Brain microvascular endothelial cell (primary cell): ENCODE results near the gene LRP1.

ENCODE experiments used
- DNase-seq: peaks from one replicate; pipeline ENCODE4 v3.0.0-alpha.2; 2020
- H3K27ac ChIP-seq: fragments of 250-450 bp; sonication (Bioruptor Pico); 2 replicates; pipeline ENCODE4 v1.5.1; 2020; ENCODE audit warnings: mild to moderate bottlenecking, moderate library complexity
- H3K27me3 ChIP-seq: fragments of 250-450 bp; sonication (Bioruptor Pico); replicated peaks from 2 replicates; pipeline ENCODE4 v1.5.1; 2020; ENCODE audit warnings: mild to moderate bottlenecking
- H3K36me3 ChIP-seq: fragments of 250-450 bp; sonication (Bioruptor Pico); replicated peaks from 2 replicates; pipeline ENCODE4 v1.5.1; 2020; ENCODE audit warnings: mild to moderate bottlenecking
- H3K4me3 ChIP-seq: 2 replicates; pipeline ENCODE4 v1.5.1; 2011; ENCODE audit warnings: low read depth, mild to moderate bottlenecking, control low read depth, low read length, moderate library complexity
- in situ Hi-C: cut with HindIII; loops from 2 replicates; pipeline ENCODE4 v1.10.0; 2017; ENCODE audit warnings: low sequenced_read_pairs, low pct_ligation_motif_present
- TF ChIP-seq, protein P1 (sequence below): IDR thresholded peaks from 2 replicates; pipeline ENCODE4 v1.5.1; 2011; ENCODE audit warnings: low read depth, mild to moderate bottlenecking, moderate library complexity, low read length, control low read depth, inconsistent platforms; ENCODE audit errors: missing control alignments

LRP1 gene

DNA sequence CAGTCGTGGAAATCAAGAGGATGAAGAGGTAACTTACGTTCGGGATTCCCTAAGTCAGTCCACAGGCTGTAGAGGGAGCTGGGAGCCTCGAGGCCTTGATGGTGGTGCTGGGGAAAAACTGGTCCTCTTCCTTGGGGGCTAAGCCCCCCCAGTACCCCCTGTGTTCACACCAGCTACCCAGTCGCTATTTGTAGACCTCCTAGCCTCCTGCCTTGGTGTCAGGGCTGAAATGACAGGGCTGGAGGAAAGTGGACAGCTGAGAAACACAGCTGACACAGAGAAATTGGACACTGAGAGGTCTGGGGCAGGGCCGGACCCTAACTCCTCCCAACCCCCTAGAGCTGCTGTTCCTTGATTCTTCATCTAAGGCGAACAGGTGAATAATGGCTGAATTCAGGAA is 122.7 kb downstream of the LRP1 start, which contains the start of gene STAC3:
TSS of gene STAC3 (minus strand) at position 232 of the 400 bp plus-strand sequence. CDS start 1,551 bp downstream, outside the sequence.
- no peak for DNase-seq
- Histone ChIP-seq H3K27ac (no peak within 1 kb of the TSS), H3K36me3 (no peaks in the 10 kb centered on the region), H3K4me3 (no peak within 1 kb of the TSS), H3K27me3 (no peaks in the 10 kb centered on the region)
- TF ChIP-seq, protein P1, sequence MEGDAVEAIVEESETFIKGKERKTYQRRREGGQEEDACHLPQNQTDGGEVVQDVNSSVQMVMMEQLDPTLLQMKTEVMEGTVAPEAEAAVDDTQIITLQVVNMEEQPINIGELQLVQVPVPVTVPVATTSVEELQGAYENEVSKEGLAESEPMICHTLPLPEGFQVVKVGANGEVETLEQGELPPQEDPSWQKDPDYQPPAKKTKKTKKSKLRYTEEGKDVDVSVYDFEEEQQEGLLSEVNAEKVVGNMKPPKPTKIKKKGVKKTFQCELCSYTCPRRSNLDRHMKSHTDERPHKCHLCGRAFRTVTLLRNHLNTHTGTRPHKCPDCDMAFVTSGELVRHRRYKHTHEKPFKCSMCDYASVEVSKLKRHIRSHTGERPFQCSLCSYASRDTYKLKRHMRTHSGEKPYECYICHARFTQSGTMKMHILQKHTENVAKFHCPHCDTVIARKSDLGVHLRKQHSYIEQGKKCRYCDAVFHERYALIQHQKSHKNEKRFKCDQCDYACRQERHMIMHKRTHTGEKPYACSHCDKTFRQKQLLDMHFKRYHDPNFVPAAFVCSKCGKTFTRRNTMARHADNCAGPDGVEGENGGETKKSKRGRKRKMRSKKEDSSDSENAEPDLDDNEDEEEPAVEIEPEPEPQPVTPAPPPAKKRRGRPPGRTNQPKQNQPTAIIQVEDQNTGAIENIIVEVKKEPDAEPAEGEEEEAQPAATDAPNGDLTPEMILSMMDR: no peak
- in situ Hi-C loops: no loop called here

DNA sequence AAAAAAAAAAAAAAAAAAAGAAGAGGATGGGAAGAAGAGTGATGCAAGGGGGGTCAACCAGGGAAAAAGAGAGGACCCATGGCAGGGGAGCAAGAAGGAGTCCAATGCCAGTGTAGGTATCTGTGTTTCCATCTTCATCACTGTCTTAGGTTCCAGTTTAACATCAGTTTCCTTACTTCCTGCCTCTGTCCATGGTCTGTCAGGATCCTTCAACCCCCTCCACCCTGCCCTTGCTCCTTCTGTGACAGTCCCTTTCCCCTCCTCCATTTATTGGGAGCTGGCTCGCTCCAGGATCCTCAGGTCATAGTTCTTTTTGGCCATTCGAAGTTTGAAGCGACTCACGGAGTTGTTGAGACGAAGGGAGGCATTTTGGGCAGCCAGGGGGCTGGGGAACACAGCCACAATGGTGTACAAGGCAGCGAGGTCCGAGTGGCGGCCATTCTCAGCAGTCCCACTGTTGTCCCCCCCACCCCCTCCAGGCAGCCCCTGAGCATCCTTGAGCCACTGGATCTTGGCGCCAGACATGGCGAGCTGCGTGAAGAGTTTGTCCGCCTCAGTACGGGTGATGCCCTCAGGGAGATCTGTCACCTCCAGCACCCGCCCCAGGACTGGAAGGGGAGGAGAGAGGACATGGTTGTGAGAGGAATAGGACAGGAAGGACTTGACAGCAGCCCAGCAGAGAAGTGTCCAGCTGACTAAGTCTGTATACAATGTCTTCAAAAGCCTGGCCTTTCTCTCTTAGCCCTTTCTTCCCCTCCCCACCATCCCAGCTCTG is 126.4 kb downstream of the LRP1 start:
- in situ Hi-C loops: no loop called here
- H3K36me3 ChIP-seq: peaks cover 7% of the 10 kb centered on the region
- H3K27me3 ChIP-seq: no peaks in the 10 kb centered on the region
- no peak for DNase-seq
- no peak overlapping the region for H3K4me3 ChIP-seq
- H3K27ac ChIP-seq: no peak overlapping the region
- TF ChIP-seq, protein P1: no peak

DNA sequence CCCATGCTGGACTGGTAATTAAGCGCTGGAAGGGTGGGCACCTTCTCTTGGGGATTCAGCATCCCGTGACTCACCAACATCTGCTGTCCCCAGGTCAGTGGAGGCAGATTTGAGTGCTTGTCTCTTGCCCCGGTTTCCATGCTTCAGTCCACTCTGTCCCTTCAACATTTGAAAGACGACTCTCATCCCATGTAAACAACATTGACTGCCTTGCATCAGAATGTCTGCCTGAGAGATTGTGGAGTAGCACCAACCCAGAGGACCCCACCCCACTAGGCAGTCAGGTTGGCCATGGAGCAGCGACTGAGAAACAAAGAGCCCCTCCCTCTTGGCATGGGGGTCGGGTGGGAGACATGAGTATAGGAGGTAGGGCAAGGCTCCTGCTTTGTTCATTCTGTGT is 127.6 kb downstream of the LRP1 start:
- H3K27ac ChIP-seq: no peak overlapping the region
- no peak for DNase-seq
- H3K36me3 ChIP-seq: peaks cover 7% of the 10 kb centered on the region
- in situ Hi-C loops: no loop called here
- TF ChIP-seq, protein P1: no peak
- H3K4me3 ChIP-seq: no peak overlapping the region
- H3K27me3 ChIP-seq: no peaks in the 10 kb centered on the region

DNA sequence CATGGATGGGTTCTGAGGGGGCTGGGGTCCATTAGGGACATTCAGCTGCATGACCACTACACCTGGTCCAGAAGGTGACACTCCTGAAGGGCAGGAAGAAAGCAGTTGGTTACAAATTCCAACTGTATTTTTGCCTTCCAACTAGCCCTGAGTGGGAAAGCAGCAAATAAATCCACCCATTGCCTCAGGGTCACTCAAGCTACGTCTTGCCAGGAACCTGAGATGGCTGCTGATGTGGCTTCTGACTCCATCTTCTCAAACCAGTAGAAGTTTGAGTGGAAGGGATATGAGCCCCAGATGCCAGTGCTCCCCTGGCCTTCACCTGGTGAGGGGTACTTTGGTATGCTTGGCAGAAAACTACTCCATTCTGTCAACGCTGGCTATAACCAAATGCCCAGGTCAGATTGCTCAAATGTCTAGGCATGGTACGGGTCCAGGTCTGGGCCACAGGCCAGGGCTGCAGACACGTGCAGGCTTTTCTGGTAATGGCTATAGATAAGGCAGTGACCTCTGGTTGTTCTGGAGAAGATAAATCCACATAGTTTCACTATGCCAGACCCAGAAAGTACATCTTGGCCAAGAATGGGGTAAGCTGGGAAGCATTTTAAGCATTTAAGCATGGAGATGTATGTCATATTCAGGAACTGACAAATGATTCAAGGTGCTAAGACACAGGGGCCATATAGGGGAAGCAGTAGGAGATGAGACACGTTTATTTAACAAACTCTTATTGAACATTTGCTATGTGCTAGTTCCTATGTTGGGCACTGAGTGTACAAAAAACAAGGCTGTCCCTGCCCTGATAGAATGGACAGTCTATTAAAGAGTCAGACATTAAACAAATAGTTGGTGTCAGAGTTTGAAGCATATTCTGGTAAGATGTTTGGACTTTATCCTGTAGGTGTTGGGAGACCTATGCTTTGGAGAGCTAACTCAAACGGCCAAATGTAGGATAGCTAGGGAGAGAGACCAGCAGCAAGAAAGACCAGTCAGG is 131.0 kb downstream of the LRP1 start:
- H3K4me3 ChIP-seq: no peak overlapping the region
- no peaks in the 10 kb centered on the region for H3K27me3 ChIP-seq
- in situ Hi-C loops: no loop called here
- H3K27ac ChIP-seq: no peak overlapping the region
- no peak for DNase-seq
- H3K36me3 ChIP-seq: peaks cover 7% of the 10 kb centered on the region
- TF ChIP-seq, protein P1: no peak

DNA sequence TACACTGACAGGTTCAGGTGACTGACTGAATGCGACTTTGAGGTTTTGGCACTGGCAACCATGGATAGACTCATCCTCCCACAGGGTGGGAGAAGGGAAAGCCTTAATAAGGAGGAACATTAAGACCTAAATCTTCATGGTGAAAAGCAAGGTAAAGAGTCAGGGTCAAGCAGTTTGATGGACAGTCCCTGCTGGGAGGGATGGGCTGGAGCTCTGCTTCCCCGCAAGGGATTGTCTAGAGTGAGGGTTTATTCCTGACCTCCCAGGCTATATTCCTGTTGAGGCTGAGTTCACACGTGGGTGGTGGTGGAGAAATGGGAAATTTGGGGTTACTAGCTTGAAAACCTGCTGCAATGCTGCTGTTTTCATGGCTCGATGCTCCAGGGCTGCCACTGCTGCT is 132.1 kb downstream of the LRP1 start:
- H3K4me3 ChIP-seq: no peak overlapping the region
- TF ChIP-seq, protein P1: no peak
- H3K27ac ChIP-seq: no peak overlapping the region
- peaks cover 7% of the 10 kb centered on the region for H3K36me3 ChIP-seq
- H3K27me3 ChIP-seq: no peaks in the 10 kb centered on the region
- DNase-seq: no peak
- in situ Hi-C loops: no loop called here
